NCI-H1105 (cell line): ENCODE data around the gene ARRB1.
"Not testable (repeated sequence)": the region's sequence is repeated elsewhere in the genome, so short reads cannot be mapped to it uniquely, and the experiment has no call there.

Source experiments
- DNase-seq: peaks from one replicate; lab custom pipeline; 2025; lab: John Stamatoyannopoulos, UW

The ARRB1 gene

GRCh38 chr11:75371949-75372876, 20.8 kb upstream of the ARRB1 start:
- no peak for DNase-seq

DNA sequence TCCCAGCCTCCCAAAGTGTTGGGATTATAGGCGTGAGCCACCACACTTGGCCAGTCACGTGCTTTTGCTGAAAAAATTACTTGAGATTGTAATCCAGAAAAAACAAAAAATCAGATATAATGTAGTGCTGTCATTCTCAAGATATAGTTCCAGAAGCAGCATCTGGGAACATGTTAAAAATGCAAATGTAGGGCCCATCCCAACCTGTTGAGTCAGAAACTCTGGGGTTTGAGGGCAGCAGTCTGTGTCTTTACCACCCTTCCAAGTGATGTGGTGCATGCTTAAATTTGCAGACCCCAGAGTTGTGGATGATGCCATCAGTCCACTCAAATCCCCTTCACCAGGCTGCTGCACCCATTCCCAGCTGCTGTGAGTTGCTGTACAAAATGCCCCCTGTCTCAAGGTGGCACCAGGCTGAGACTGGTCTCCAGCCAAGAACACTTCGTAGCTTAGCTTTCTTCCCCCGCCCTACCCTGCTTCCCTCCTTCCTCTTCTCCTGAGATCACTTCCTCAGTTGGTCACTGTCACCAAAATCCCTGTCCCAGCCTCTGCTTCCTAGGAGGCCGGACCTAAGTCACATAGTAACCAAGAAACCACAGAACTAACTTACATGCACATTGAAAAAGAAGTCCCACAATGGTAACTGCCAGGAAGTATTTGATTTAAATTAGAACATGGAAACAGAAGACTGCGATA, 18.2 kb upstream of the ARRB1 start:
- DNase-seq: no peak

DNA sequence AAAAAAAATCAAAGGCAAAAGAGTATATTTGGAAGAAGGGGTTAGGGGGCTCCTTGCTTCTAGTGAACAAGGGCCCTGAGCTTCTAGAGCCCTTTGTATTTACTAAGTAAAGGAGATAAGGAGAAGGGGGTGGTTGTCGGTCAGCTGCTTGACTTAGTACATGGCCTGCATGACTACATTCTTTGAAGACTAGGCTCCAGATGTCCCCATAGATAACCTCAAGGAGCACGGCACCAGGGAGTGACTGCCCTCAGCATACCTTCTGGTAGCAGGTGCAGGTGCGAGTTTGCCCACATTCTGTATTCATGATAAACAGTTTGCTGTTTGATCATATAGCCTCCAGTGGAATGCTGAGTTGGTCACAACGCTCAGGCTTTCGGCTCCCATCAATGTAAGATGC, 15.4 kb upstream of the ARRB1 start:
- not testable (repeated sequence) for DNase-seq

GRCh38 chr11:75365711-75366181, 14.3 kb upstream of the ARRB1 start:
- no peak for DNase-seq

- not testable (repeated sequence) for DNase-seq
Measured at GRCh38 chr11:75362285-75362684, 10.8 kb upstream of the ARRB1 start.

DNA sequence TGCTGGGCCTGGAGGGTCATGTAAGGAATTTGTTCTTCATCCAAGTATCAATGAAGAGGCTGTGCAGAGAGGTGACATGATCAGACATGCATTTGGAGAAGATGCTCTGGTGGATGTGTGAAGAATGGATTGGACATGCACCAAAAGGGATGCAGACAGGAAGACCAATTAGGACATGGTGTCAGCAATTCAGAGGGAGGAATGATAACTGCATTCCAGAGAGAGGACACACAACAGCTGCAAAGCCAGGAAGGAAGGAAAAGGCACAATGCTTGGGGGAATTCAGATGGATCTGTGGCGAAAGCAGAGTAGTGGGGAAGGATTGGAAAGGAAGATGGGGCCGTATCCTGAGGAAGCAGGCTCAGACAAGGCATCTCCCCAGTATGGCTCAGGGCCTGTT, 5.2 kb upstream of the ARRB1 start:
- no peak for DNase-seq

- no peak for DNase-seq
Measured at GRCh38 chr11:75355051-75355450, 3.6 kb upstream of the ARRB1 start.

DNA sequence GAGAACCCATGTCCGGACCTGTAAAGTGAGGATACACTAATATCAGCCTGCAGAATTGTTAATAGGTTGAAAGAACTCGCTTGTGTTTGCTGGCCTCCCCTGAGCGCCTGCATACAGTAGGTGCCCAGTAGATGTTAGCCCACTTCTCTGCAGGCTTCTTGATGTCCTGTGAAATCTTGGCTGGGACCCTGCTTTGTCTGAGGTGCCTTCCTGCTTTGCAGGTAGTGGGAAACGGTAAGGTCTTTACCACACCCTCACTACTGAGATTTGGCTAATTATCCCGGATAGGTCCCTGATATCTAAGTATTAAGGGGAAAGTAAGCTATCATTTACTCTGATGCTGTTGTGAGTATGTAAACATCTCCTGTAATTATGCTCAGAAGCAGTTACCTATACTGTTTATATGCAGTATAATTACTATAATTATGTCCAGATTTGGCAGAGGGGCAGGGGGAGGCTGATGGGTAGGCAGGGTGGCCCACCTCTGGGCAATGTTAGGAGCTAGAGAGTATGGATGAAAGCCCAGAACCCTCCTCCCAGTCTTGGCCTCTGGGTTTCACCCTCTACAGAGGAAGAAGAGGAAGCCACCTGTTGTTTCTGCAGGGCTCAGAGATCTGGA, 1.2 kb upstream of the ARRB1 start:
- DNase-seq: peak; percentile 67

GRCh38 chr11:75351791-75352587, 528 bp upstream of the ARRB1 start:
- DNase-seq: no peak

DNA sequence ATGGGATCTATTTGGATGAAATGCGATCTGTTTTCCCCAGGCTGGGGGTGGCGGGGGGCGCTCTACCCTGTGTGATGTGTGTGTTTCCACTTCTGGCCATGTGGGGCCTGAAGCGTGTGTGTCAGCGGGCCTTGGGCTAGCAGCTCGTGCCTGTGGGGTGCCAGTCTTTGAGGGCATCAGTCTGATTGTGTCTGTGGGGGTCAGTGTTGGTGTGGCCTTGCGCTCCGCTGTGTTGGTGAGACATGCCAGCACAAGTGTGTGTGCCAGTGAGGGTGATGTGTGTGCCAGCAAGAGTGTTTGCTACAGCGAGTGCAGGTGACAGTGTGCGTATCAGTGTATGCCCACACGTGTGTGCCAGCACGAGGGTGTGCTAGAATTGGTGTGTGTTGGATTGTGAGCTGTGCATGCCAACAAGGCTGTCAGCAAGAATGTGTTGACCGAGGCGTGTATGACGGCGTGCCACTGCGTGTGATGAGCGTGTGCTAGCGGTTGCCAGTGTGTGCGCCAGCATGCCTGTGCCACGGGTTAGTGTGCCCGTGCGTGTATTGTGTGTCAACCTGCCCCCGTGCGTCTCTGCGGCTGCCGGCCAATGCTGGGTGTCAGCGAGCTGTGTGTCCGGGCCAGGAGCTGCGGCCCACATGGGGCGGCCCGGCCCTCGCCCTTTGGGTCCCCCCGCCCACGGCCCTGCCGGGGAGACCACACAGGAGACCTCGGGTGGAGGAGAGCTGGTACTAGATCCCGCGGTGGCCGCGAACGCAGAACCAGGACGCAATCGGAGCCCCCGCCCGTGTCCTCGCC, 519 bp downstream of the ARRB1 start:
- DNase-seq: no peak

DNA sequence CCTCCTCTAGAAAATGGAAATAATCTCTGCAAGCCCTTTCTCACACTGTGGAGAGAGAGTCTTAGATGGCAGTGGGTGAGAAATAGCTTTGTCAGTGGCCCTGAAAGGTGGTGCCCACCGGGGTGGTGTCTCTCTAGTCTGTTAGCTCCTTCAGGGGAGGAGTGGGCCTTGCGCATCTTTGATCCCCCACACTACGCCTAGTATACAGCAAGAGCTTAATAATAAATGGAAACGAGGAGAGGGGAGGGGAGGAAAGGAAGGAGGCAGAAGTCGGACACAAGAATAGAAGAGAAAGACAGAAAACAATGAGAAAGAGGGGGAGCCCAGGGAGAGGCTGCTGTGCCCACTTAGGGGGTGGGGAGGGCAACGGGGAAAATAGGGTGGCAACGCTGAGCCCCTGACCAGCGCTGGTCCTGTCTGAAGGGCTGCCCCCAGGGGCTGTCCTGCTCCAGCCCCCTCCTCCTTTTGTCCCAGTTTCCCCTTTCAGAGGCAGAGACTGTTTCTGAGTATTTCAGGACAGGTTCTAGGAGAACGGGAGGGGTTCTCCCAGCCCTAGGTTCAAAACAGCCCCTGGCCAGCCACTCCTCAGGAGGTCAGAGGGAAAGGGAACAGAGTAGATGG, 1.2 kb downstream of the ARRB1 start:
- DNase-seq: no peak

DNA sequence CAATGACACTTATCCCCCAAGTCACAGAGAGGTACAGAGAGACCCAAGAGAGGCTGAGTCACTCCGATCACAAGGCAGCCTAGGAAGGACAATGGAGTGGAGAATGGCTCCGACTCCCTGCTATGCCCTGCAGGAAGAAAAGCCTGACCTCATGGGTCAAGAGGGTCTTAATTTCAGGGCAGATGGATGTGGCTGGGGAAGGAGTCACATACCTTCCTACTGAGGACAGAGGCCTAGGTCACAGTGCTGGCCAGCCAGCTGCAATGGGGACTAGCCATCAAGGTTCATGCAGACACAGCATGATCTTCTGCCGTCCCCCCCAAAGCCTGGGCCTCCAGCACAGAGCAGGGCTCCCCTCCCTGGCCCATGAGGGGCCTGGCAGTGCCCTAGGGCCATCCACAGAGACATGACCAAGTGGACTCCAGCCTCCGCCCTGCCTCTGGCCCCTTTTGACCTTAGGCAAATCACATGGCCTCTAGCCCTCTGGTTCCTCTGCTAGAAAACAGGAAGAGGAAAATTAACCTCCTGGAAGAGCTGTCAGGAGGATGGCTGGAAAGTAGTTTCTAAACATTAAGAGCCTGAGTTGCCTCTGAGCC, 1.8 kb downstream of the ARRB1 start:
- DNase-seq: no peak

GRCh38 chr11:75347781-75348566, 3.5 kb downstream of the ARRB1 start:
- no peak for DNase-seq

DNA sequence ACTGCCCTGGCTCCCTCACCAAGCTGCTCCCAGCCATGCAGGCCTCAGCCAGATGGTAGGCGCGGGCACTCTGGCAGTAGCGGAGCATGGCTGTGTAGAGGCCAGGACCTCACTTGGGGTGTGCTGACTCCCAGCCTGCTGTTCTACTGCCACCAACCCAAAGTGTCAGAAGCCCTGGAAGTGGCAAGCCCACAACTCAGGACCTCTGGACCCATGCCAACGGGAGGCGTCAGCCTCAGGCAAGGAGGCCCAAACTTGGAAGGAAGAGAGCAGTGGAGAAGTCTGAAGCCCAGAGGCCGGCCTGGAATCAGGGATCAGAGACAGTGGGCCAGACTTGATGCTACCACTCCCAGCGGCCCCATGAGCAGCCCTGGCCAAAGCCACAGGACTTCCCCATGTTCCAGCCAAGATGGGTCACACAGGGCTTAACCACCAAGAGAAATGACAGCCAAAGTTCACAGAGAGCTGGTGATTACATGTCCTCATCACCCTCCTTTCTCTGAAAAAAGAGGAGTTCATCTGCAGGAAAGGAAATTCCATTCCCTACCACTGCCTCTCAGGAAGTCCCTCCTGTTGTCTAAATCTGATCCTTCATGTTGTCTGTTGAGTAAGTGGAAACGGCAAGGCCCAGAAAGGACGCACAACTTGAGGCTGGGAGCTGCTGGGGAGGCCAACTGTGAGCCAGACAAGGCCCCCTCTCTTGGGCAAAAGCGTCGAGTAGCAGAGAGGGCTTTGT, 4.4 kb downstream of the ARRB1 start:
- DNase-seq: no peak

GRCh38 chr11:75346296-75346695, 5.2 kb downstream of the ARRB1 start:
- no peak for DNase-seq

- DNase-seq: no peak
Measured at GRCh38 chr11:75345455-75346160, 5.9 kb downstream of the ARRB1 start.

GRCh38 chr11:75344761-75345454, 6.6 kb downstream of the ARRB1 start:
- DNase-seq: no peak
